Measurements from ENCODE around the gene CLEC4G.
A peak's percentile ranks its signal among the peaks of the same experiment; 100 is the strongest.

DNA sequence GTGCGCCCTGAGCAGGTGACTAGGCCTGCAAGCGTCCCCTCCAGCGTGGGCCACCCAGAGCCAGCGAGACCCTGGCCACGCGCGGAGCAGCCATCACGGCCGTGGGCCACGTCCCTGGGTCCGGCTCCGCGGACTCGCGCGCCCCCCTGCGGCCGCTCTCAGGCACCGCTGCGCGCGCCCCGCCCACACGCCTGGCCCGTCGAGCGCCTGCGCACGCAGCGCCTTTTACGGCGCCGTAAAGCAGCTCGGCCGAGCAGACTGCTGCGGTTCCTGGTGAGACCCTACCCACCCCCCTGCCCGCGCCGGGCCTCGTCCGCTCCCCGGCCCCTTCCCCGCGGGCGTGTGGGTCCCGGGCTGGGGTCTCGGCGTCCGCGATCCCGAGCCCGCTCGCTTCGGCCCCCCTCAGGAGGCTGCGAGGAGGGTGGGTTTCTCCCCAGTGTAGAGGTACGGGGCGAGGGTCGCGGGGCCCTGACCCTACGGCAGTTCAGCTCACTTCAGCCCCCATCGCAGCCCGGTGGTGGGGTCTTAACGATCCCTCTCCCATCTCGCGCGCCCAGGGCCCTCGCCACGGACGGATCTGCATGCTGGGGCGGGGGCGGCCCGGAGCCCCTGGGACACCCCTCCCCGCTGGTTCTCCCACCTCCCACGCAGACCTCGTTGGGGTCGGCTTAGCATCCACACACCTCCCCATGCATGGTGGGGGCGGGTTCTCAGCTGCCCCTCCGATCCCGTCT lies 51.1 kb downstream of the CLEC4G start, which contains the start of gene TRAPPC5:
- TF ChIP-seq, protein P1, sequence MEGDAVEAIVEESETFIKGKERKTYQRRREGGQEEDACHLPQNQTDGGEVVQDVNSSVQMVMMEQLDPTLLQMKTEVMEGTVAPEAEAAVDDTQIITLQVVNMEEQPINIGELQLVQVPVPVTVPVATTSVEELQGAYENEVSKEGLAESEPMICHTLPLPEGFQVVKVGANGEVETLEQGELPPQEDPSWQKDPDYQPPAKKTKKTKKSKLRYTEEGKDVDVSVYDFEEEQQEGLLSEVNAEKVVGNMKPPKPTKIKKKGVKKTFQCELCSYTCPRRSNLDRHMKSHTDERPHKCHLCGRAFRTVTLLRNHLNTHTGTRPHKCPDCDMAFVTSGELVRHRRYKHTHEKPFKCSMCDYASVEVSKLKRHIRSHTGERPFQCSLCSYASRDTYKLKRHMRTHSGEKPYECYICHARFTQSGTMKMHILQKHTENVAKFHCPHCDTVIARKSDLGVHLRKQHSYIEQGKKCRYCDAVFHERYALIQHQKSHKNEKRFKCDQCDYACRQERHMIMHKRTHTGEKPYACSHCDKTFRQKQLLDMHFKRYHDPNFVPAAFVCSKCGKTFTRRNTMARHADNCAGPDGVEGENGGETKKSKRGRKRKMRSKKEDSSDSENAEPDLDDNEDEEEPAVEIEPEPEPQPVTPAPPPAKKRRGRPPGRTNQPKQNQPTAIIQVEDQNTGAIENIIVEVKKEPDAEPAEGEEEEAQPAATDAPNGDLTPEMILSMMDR (IDR thresholded peaks at IDR 0.05): peak; percentile 82
- no peak for TF ChIP-seq NFYB (CRISPR knock-in tag; conservative IDR thresholded peaks at IDR 0.05; ENCODE audit: low read depth)
